ENCODE data around the gene FOXK1.
A peak's percentile ranks its signal among the peaks of the same experiment; 100 is the strongest.

The FOXK1 gene

DNA sequence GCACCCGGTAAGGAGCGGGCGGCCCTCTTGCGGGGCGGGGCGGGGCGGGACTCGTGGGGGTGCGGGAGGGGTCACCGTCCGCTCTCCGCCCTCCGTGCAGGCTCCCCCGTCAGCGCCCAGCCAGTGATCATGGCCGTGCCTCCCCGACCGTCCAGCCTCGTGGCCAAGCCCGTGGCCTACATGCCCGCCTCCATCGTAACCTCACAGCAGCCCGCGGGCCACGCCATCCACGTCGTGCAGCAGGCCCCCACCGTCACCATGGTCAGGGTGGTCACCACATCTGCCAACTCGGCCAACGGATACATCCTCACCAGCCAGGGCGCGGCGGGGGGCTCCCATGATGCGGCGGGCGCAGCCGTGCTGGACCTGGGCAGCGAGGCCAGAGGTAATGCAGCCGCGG is 77.1 kb downstream of the FOXK1 start:
- ATAC-seq (ENCODE audit: low read depth): no peak
- Histone ChIP-seq H3K36me3 (ENCODE audit: low read depth) (peaks cover 91% of the 10 kb centered on the region), H3K27ac (ENCODE audit: poor library complexity, severe bottlenecking) (no peak overlapping the region), H3K27me3 (ENCODE audit: insufficient read depth, poor library complexity, severe bottlenecking) (no peaks in the 10 kb centered on the region), H3K4me1 (ENCODE audit: insufficient read depth, poor library complexity, severe bottlenecking) (no peaks in the 10 kb centered on the region), H3K4me3 (ENCODE audit: severe bottlenecking) (no peak overlapping the region), H3K9me3 (ENCODE audit: severe bottlenecking) (no peaks in the 10 kb centered on the region)
- DNase-seq (ENCODE audit: low spot score): no peak
- TF ChIP-seq, protein P1, sequence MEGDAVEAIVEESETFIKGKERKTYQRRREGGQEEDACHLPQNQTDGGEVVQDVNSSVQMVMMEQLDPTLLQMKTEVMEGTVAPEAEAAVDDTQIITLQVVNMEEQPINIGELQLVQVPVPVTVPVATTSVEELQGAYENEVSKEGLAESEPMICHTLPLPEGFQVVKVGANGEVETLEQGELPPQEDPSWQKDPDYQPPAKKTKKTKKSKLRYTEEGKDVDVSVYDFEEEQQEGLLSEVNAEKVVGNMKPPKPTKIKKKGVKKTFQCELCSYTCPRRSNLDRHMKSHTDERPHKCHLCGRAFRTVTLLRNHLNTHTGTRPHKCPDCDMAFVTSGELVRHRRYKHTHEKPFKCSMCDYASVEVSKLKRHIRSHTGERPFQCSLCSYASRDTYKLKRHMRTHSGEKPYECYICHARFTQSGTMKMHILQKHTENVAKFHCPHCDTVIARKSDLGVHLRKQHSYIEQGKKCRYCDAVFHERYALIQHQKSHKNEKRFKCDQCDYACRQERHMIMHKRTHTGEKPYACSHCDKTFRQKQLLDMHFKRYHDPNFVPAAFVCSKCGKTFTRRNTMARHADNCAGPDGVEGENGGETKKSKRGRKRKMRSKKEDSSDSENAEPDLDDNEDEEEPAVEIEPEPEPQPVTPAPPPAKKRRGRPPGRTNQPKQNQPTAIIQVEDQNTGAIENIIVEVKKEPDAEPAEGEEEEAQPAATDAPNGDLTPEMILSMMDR (IDR thresholded peaks at IDR 0.05; ENCODE audit: poor library complexity, severe bottlenecking): no peak

DNA sequence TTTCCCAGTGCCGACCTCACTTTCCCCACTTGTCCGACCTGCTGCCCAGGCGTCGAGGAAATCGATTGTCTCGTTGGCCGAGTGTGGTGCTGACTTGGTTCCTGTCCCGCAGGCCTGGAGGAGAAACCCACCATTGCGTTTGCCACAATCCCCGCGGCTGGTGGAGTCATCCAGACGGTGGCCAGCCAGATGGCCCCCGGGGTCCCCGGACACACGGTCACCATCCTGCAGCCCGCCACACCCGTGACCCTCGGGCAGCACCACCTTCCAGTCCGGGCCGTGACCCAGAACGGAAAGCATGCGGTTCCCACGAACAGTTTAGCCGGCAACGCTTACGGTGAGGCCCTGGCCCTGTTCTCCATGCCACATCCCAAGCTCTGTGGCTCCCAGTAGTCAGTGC is 78.9 kb downstream of the FOXK1 start:
- Histone ChIP-seq H3K27ac (ENCODE audit: poor library complexity, severe bottlenecking) (no peak overlapping the region), H3K9me3 (ENCODE audit: severe bottlenecking) (no peaks in the 10 kb centered on the region), H3K36me3 (ENCODE audit: low read depth) (peaks cover 80% of the 10 kb centered on the region), H3K4me3 (ENCODE audit: severe bottlenecking) (no peak overlapping the region), H3K4me1 (ENCODE audit: insufficient read depth, poor library complexity, severe bottlenecking) (no peaks in the 10 kb centered on the region), H3K27me3 (ENCODE audit: insufficient read depth, poor library complexity, severe bottlenecking) (no peaks in the 10 kb centered on the region)
- TF ChIP-seq, protein P1 (IDR thresholded peaks at IDR 0.05; ENCODE audit: poor library complexity, severe bottlenecking): no peak
- ATAC-seq (ENCODE audit: low read depth) (no peak), DNase-seq (ENCODE audit: low spot score) (peak; percentile 71)

DNA sequence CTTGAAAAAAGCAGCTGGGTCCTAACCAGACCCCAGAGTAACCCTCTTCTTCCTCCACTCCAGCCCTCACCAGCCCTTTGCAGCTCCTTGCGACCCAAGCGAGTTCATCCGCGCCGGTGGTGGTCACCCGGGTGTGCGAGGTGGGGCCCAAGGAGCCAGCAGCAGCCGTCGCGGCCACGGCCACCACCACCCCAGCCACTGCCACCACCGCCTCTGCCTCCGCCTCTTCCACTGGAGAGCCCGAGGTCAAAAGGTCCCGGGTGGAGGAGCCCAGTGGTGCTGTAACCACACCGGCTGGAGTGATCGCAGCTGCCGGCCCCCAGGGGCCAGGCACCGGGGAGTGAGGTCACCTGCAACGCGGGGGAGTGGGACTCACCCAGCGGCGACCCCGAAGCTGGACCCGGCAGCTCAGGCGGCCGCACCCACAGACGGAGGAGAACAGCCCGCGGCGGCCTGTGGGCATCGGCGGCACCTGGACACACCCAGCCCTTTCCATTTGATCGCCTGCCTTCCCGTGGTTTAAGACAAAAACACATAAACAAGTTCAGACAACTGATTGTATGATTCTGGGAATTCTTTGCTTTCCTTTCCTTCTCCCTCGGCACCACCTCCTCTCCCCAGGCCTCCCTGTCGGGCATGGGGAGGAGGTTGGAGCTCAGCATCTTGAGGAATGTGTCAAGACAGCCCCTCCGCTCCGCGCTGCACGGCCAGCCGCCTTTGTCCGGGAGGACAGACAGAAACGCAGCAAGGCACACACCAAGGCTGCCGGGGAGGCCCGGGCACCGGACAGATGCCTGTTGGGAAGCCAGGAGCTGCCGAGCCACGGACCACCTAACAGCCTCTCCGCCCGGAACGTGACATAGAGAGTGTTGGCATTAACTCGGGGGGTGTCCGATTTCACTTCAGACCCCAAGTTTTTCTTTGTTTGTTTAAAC is 80.3 kb downstream of the FOXK1 start:
- no peaks in the 10 kb centered on the region for H3K27me3 ChIP-seq (ENCODE audit: insufficient read depth, poor library complexity, severe bottlenecking)
- ATAC-seq (ENCODE audit: low read depth) (no peak), DNase-seq (ENCODE audit: low spot score) (no peak)
- peaks cover 76% of the 10 kb centered on the region for H3K36me3 ChIP-seq (ENCODE audit: low read depth)
- TF ChIP-seq, protein P1 (IDR thresholded peaks at IDR 0.05; ENCODE audit: poor library complexity, severe bottlenecking): no peak
- no peak overlapping the region for H3K27ac ChIP-seq (ENCODE audit: poor library complexity, severe bottlenecking)
- H3K4me1 ChIP-seq (ENCODE audit: insufficient read depth, poor library complexity, severe bottlenecking): no peaks in the 10 kb centered on the region
- no peaks in the 10 kb centered on the region for H3K9me3 ChIP-seq (ENCODE audit: severe bottlenecking)
- H3K4me3 ChIP-seq (ENCODE audit: severe bottlenecking): no peak overlapping the region

DNA sequence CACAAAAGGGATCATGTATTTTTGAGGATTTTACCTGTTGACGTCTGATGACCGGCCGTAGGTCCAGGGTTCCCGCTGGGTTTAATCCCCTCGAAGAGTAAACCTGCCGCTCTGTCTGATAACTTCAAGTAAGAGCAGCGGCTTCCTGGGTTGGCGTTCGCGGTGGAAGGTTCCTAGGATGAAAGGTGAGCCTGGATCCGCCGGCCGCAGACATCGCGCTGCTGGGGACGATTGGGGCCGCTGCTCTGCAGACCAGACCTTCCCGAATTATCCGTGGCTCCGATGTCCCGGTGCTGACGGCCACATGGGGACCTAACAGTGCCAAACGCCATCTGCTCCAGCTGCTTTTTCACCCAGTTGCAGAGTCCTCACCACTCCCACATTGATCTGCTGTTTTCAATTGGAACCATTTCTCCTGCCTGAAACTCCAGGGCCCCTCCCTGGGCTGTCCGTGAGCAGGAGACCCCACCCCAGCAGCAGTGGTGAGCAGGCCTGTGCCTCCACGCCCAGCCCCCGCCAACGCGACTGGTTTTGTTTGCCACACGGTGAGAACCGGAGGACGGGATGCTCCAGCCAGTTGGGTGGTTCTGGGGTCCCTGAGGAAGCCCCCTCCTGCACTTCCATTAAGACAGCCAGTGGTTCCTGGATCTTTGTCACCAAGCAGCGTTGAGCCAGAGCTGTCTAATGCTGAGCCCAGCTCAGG is 81.1 kb downstream of the FOXK1 start:
- DNase-seq (ENCODE audit: low spot score) (no peak), ATAC-seq (ENCODE audit: low read depth) (no peak)
- no peak overlapping the region for H3K4me3 ChIP-seq (ENCODE audit: severe bottlenecking)
- no peak overlapping the region for H3K27ac ChIP-seq (ENCODE audit: poor library complexity, severe bottlenecking)
- TF ChIP-seq, protein P1 (IDR thresholded peaks at IDR 0.05; ENCODE audit: poor library complexity, severe bottlenecking): no peak
- H3K36me3 ChIP-seq (ENCODE audit: low read depth): peaks cover 72% of the 10 kb centered on the region
- no peaks in the 10 kb centered on the region for H3K4me1 ChIP-seq (ENCODE audit: insufficient read depth, poor library complexity, severe bottlenecking)
- no peaks in the 10 kb centered on the region for H3K27me3 ChIP-seq (ENCODE audit: insufficient read depth, poor library complexity, severe bottlenecking)
- no peaks in the 10 kb centered on the region for H3K9me3 ChIP-seq (ENCODE audit: severe bottlenecking)
